Tibial nerve (tissue), 4 donors: ENCODE data around the gene CCNE1.

Source experiments
- EP300 ChIP-seq, 2 donors: sonication (generic); formaldehyde crosslinking; IDR thresholded peaks; one replicate each; pipeline ENCODE4 v1.6.1; 2017; ENCODE audit warnings: antibody characterized with exemption in 2 of 2, mild to moderate bottlenecking in 1 of 2
- POLR2A ChIP-seq, 2 donors: fragments of 450-650 bp; IDR thresholded peaks; one replicate each; pipeline ENCODE4 v1.6.1; 2017; ENCODE audit warnings: antibody characterized with exemption in 2 of 2, mild to moderate bottlenecking in 2 of 2, moderate library complexity in 2 of 2
- TF ChIP-seq, protein P1 (sequence below), 5 experiments: fragments of 200-600 bp in 3 of 5; fragments of 450-650 bp in 2 of 5; sonication (generic) in 3 of 5; IDR thresholded peaks; one replicate each; pipeline ENCODE4 v1.5.1; 2016 to 2019; ENCODE audit warnings: antibody characterized with exemption in 5 of 5, mild to moderate bottlenecking in 3 of 5, moderate library complexity in 2 of 5

DNA sequence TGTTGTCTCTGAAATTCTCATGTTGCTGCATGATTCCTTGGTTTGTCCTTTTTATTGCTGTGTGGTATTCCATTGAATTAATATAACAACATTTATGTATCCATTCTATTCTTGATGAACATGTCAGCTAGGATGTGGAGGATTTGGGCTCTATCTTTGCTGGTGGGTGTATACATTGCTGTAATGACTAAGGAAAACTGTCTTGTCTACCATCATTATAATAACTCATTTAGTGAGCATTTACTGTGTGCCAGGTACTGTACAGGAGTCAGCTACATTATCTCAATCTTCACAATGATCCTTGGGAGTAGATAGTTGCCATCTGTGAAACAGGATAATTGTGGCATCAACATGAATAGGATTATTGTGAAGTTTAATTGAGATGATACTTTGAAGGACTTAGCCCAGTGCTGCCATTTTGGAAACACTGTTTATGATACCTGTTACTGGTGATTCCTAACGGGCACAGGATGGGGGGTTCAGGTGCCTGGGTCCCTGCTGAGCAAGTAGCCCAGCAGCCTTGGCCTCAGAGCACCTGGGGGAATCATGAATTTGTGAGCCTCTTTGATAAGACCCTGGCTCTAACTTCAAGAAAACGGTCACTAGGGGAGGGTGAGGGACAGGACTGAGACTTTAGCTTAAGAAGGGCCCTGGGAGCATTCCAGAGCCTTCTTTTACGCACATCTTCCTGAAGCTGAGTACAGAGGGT lies 1.8 kb upstream of the CCNE1 start:
- TF ChIP-seq, protein P1, sequence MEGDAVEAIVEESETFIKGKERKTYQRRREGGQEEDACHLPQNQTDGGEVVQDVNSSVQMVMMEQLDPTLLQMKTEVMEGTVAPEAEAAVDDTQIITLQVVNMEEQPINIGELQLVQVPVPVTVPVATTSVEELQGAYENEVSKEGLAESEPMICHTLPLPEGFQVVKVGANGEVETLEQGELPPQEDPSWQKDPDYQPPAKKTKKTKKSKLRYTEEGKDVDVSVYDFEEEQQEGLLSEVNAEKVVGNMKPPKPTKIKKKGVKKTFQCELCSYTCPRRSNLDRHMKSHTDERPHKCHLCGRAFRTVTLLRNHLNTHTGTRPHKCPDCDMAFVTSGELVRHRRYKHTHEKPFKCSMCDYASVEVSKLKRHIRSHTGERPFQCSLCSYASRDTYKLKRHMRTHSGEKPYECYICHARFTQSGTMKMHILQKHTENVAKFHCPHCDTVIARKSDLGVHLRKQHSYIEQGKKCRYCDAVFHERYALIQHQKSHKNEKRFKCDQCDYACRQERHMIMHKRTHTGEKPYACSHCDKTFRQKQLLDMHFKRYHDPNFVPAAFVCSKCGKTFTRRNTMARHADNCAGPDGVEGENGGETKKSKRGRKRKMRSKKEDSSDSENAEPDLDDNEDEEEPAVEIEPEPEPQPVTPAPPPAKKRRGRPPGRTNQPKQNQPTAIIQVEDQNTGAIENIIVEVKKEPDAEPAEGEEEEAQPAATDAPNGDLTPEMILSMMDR (IDR thresholded peaks at IDR 0.05) = no peak
- TF ChIP-seq POLR2A (IDR thresholded peaks at IDR 0.05) (no peak), EP300 (IDR thresholded peaks at IDR 0.05) (no peak)
